GM13976 (cell line): ENCODE measurements around the gene ZNF217.
"Not testable (repeated sequence)": the region's sequence is repeated elsewhere in the genome, so short reads cannot be mapped to it uniquely, and the experiment has no call there.

Experiments
- DNase-seq: peaks from one replicate; pipeline ENCODE4 v3.0.0; 2012; ENCODE audit warnings: low spot score
- in situ Hi-C: fragments of 300-500 bp; cut with MboI; formaldehyde crosslinking; loops from one replicate; pipeline ENCODE4 v1.12.0; 2022; ENCODE audit warnings: low sequenced_read_pairs, mixed read lengths, inconsistent platforms; ENCODE audit not compliant: unreplicated experiment
- TF ChIP-seq, protein P1 (sequence below): IDR thresholded peaks from 2 replicates; pipeline ENCODE4 v1.5.1; 2012; ENCODE audit warnings: borderline replicate concordance, mild to moderate bottlenecking; ENCODE audit not compliant: insufficient read depth; ENCODE audit errors: extremely low read depth, missing control alignments, control extremely low read depth

ZNF217 gene

DNA sequence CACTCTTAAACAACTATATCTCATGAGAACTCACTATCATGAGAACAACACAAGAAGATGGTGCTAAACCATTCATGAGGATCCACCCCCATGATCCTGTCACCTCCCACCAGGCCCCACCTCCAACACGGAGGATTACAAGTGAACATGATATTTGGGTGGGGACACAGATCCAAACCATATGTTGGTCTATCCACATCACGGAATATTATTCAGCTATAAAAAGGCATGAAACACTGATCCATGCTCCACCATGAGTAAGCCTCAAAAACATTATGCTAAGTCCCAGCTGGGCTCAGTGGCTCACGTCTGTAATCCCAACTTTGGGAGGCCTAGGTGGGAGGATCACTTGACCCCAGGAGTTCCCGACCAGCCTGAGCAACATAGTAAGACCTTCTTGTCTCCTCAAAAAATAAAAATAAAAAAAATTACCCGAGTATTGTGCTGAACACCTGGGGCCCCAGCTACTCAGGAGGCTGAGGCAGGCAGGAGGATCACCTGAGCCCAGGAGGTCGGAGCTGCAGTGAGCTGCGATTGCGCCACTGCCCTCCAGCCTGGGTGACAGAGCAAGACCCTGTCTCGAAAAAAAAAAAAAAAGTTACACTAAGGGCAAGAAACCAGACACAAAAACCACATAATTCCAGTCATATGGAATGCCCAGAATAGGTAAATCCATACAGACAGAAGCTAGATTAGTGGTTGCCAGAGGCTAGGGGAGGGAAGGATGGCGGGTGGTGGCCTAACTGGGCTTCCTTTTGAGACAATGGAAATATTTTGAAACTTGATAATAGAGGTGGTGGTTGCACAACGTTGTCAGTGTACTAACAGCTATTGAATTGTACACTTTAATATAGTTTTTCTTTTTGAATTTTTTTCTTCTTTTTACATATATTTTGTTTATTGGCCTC is 43.1 kb downstream of the ZNF217 start:
- no peak for DNase-seq
- in situ Hi-C loops: loop anchor here (25.0 kb wide), 2 partner anchors 512 to 637 kb away; partner anchors contain the start of gene BCAS1
- TF ChIP-seq, protein P1, sequence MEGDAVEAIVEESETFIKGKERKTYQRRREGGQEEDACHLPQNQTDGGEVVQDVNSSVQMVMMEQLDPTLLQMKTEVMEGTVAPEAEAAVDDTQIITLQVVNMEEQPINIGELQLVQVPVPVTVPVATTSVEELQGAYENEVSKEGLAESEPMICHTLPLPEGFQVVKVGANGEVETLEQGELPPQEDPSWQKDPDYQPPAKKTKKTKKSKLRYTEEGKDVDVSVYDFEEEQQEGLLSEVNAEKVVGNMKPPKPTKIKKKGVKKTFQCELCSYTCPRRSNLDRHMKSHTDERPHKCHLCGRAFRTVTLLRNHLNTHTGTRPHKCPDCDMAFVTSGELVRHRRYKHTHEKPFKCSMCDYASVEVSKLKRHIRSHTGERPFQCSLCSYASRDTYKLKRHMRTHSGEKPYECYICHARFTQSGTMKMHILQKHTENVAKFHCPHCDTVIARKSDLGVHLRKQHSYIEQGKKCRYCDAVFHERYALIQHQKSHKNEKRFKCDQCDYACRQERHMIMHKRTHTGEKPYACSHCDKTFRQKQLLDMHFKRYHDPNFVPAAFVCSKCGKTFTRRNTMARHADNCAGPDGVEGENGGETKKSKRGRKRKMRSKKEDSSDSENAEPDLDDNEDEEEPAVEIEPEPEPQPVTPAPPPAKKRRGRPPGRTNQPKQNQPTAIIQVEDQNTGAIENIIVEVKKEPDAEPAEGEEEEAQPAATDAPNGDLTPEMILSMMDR: no peak

DNA sequence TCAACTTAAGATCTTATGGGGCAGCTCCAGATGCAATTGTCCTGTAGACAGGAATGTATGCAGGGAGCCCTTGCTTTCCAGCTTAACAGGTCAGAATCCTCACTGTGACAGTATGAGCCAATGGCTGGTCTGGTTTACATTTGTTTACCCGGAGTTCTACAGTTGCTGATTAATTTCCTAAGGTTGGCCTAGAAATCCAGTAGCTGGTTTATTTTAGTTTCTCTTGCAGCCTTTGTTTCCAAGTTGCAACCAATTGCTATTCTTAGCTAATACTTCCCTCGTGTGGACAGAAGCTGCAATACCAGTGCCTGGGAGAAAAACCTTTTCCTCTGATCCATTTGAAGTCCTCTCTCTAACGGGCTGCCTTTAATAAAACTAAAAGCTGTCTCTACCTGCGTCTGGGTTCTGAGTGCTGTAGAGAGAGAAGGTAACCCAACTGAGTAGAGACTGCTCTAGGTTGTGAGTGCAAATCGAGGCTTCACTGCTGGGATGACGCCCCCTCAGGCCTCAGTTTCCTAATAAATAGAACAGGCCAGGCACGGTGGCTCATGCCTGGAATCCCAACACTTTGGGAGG is 45.9 kb downstream of the ZNF217 start:
- in situ Hi-C loops: loop anchor here (25.0 kb wide), 1 partner anchor 135 kb away; no protein-coding TSS in a partner anchor
- TF ChIP-seq, protein P1: peak; percentile 50
- peak; percentile 71 for DNase-seq

DNA sequence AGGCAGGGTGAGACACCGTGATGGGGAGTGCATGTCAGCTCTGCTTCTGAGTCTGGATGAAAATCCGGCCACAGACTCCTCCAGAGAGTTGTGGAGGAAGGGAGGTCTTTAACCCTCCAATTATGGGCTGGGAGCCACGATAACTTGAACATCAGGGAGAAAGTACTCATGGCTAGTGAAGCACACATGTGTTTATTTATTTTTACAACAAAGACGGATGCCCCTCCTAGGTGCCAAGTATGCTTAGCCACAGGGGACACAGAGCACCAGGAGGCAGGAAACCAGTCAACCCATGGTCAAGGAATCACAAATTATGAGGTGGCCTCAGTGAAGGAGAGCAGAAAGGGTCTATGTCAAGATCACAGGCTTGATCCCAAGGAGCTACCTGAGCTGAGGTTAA is 54.1 kb downstream of the ZNF217 start:
- TF ChIP-seq, protein P1: no peak
- in situ Hi-C loops: loop anchor here (25.0 kb wide), 1 partner anchor 127 kb away; no protein-coding TSS in a partner anchor
- DNase-seq: no peak

DNA sequence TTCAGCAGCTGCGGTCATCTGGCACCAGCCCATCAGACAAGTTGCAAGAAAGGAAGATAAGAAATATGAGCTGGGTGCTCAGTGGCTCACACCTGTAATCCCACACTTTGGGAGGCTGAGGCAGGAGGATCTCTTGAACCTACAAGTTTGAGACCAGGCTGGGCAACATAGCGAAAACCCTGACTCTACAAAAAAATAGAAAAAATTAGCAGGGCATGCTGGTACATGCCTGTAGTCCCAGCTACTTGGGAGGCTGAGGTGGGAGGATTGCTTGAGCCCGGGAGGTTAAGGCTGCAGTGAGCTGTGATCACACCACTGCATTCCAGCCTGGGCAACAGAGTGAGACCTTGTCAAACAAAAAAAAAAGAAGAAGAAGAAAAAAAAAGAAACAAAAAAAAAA is 57.3 kb downstream of the ZNF217 start:
- in situ Hi-C loops: loop anchor here (25.0 kb wide), 1 partner anchor 124 kb away; no protein-coding TSS in a partner anchor
- not testable (repeated sequence) for DNase-seq

DNA sequence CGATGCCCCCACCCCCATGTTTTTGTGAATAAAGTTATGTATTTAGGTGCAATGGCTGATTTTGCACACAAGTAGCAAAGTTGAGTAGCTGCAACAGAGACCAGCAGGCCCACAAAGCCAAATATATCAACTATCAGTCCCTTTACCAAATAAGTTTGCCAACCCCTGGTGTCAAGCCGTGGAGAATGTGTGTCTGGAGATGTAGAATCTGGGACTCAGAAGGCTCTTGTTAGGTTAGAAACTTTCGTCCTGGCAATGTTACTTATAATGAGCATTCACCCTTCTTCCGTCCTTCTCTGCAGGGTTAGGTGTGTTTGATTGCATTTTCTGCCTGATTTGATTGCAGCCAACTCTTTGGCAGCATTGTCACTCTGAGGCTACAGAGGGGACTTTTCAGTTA is 57.8 kb downstream of the ZNF217 start:
- DNase-seq: no peak
- in situ Hi-C loops: loop anchor here (25.0 kb wide), 1 partner anchor 124 kb away; no protein-coding TSS in a partner anchor
- TF ChIP-seq, protein P1: no peak

DNA sequence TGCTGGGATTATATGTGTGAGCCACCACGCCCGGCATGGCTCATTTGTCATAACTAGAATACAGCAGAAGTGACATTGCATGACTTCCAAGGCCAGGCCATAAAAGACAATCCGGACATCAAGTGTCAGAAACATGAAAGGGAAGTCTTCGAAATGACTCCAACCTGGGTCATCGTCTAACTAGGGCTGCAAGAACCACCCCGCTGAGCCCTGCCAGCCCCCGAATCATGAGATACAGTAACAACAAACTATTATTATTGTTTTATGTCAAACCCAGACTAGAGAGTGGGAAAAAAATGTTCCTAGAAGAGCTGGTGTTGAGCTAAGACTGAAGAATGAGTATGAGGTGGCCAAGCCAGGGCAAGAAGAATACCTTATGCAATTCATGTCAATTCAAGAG is 59.6 kb downstream of the ZNF217 start:
- no peak for DNase-seq
- TF ChIP-seq, protein P1: no peak
- in situ Hi-C loops: loop anchor here (25.0 kb wide), 1 partner anchor 122 kb away; no protein-coding TSS in a partner anchor

DNA sequence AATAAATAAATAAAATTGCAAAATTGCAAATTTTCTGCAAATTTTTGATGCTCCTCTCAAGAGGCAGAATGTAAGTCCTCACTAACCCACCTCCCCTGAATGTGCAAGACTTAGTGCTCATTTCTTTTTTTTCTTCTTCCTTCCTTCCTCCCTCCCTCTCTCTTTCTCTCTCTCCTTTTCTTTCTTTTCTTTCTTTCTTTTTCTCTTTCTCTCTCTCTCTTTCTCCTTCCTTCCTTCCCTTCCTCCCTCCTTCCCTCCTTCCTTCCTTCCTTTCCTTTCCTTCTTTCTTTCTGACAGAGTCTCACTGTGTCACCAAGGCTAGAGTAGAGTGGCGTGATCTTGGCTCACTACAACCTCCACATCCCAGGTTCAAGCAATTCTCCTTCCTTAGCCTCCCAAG is 60.1 kb downstream of the ZNF217 start:
- TF ChIP-seq, protein P1: no peak
- no peak for DNase-seq
- in situ Hi-C loops: loop anchor here (25.0 kb wide), 1 partner anchor 121 kb away; no protein-coding TSS in a partner anchor

DNA sequence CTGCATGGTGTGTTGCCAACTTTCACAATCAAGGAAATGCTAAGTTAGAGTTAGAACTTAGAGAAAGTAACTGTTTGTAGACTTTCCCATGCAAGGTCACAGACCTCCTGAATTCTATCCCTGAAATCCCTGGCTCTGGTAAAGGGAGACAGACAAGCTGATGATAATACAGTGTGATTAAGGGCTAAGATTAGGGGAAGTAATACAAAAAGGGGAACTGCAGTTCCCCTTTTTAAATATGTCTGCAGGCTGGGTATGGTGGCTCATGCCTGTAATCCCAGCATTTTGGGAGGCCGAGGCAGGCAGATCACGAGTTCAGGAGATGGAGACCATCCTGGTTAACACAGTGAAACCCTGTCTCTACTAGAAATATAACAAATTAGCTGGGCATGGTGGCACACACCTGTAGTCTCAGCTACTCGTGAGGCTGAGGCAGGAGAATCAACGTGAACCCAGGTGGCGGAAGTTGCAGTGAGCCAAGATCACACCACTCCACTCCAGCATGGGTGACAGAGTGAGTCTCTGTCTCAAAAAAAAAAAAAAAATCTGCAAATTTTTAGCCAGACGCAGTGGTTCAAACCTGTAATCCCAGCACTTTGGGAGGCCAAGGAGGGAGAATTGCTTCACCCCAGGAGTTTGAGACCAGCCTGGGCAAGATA is 60.9 kb downstream of the ZNF217 start:
- in situ Hi-C loops: loop anchor here (25.0 kb wide), 1 partner anchor 120 kb away; no protein-coding TSS in a partner anchor
- not testable (repeated sequence) for DNase-seq
